ENCODE results near the gene SFT2D2.

GRCh38 chr1:168213349-168213748 lies 12.5 kb upstream of the SFT2D2 start:
- TF ChIP-seq CTCF (IDR thresholded peaks at IDR 0.05) (no peak), POLR2A (IDR thresholded peaks at IDR 0.05) (no peak), POLR2AphosphoS5 (IDR thresholded peaks at IDR 0.05; ENCODE audit: insufficient read depth in 1 of 2, low read depth in 1 of 2) (no peak)

All from vagina (tissue), 2 donors.